SK-N-SH (cell line): Measurements from ENCODE around the gene ENTPD3.

Experiments used
- CTCF ChIP-seq: fragments of 200-600 bp; sonication (generic); IDR thresholded peaks from 2 replicates; pipeline ENCODE4 v1.6.1; 2017; ENCODE audit warnings: antibody characterized with exemption, mild to moderate bottlenecking, moderate library complexity
- EP300 ChIP-seq, 2 experiments: IDR thresholded peaks; 2 replicates each; pipeline versions ENCODE4 v1.4.0 to v1.6.1; 2012; ENCODE audit warnings: borderline replicate concordance in 1 of 2, low read depth in 1 of 2, low read length in 1 of 2
- JUND ChIP-seq: IDR thresholded peaks from 2 replicates; pipeline ENCODE4 v1.4.0; 2012

GRCh38 chr3:40387001-40387894, at the start of gene ENTPD3:
- no peak for TF ChIP-seq CTCF
- no peak for TF ChIP-seq JUND
- no peak for TF ChIP-seq EP300 (IDR thresholded peaks at IDR 0.05; ENCODE audit: borderline replicate concordance in 1 of 2, low read depth in 1 of 2, low read length in 1 of 2)
